ENCODE measurements around the gene SBF2. TPM values are rescaled to one million over a fixed set of nuclear protein-coding genes. Genes with fewer than 3 reads are reported as not detected.

SBF2 gene
- total and polyA plus RNA-seq, 9 of the 15 experiments (the other 6 are each of a cell fraction or from before 2014, with no cell fraction given): 0.80 to 9.5 (median 5.0) TPM

GRCh38 chr11:10072142-10072541 lies 221.9 kb downstream of the SBF2 start (continued):
- TF ChIP-seq ID3 (CRISPR knock-in tag; IDR thresholded peaks at IDR 0.05) (no peak), ID3 (tag; IDR thresholded peaks at IDR 0.05) (no peak), ARNT (IDR thresholded peaks at IDR 0.05) (no peak), MTA1 (IDR thresholded peaks at IDR 0.05; ENCODE audit: borderline replicate concordance) (no peak), POLR3G (IDR thresholded peaks at IDR 0.05; ENCODE audit: extremely low read depth, insufficient read length, insufficient replicate concordance) (no peak), FOXA1 (IDR thresholded peaks at IDR 0.05; ENCODE audit: borderline replicate concordance) (no peak), NCOA6 (IDR thresholded peaks at IDR 0.05) (no peak)

GRCh38 chr11:10067629-10068300 lies 226.3 kb downstream of the SBF2 start:
- H3K27ac ChIP-seq (ENCODE audit: extremely low read depth, low read depth, low read length): no peak overlapping the region
- H2AFZ ChIP-seq (ENCODE audit: low read depth, low read length): no peak overlapping the region
- H3K27me3 ChIP-seq (ENCODE audit: control insufficient read depth in 2 of 2, insufficient read depth in 2 of 2, low read length in 2 of 2): no peaks in the 10 kb centered on the region
- 4% methylated on average over 3 of the region's 3 CpGs for WGBS (ENCODE audit: insufficient coverage, low coverage, missing lambda C conversion rate)
- no peaks in the 10 kb centered on the region for H4K20me1 ChIP-seq (replicated peaks; ENCODE audit: control insufficient read depth, insufficient read depth, low read length)
- no peak overlapping the region for H3K9ac ChIP-seq (ENCODE audit: insufficient read depth in 1 of 2, low read depth in 2 of 2, low read length in 2 of 2)
- H3K36me3 ChIP-seq (ENCODE audit: control insufficient read depth, insufficient read depth, low read length): no peaks in the 10 kb centered on the region
- H3K79me2 ChIP-seq (ENCODE audit: control insufficient read depth, insufficient read depth, low read length): no peaks in the 10 kb centered on the region
- BruUV-seq (replicated peaks): no TSS peak
- DNase-seq (ENCODE audit: extremely low read depth in 1 of 4, low spot score in 3 of 4) (no peak), ATAC-seq (no peak), FAIRE-seq (no peak)
- no peaks in the 10 kb centered on the region for H3K9me3 ChIP-seq (replicated peaks; ENCODE audit: control insufficient read depth, insufficient read depth, low read depth, low read length)
- no peaks in the 10 kb centered on the region for H3K9me1 ChIP-seq (ENCODE audit: control insufficient read depth, insufficient read depth, low read length)
- H3K4me1 ChIP-seq (replicated peaks in 1 of 2; ENCODE audit: control insufficient read depth in 2 of 2, insufficient read depth in 2 of 2, low read length in 2 of 2): no peaks in the 10 kb centered on the region
- no peak overlapping the region for H3K4me3 ChIP-seq
- TF ChIP-seq KDM1A (IDR thresholded peaks at IDR 0.05) (no peak), ZNF143 (CRISPR knock-in tag; IDR thresholded peaks at IDR 0.05) (no peak), SRF (CRISPR knock-in tag; IDR thresholded peaks at IDR 0.05) (no peak), KLF16 (IDR thresholded peaks at IDR 0.05) (no peak), ZBTB8A (IDR thresholded peaks at IDR 0.05; ENCODE audit: partially characterized antibody) (no peak), SMARCE1 (IDR thresholded peaks at IDR 0.05) (no peak), SIRT6 (IDR thresholded peaks at IDR 0.05; ENCODE audit: low read depth, low read length) (no peak), JUNB (CRISPR knock-in tag; conservative IDR thresholded peaks at IDR 0.05) (no peak), TRIM25 (IDR thresholded peaks at IDR 0.05; ENCODE audit: borderline replicate concordance) (no peak), HNRNPH1 (optimal IDR thresholded peaks at IDR 0.05; ENCODE audit: low read depth, low read length) (no peak), EHMT2 (IDR thresholded peaks at IDR 0.05) (no peak), ZNF23 (CRISPR knock-in tag; IDR thresholded peaks at IDR 0.05) (no peak), MCM7 (IDR thresholded peaks at IDR 0.05) (no peak), TBL1XR1 (IDR thresholded peaks at IDR 0.05; ENCODE audit: low read length in 2 of 2) (no peak), ZBTB34 (CRISPR knock-in tag; IDR thresholded peaks at IDR 0.05) (no peak)
- in situ Hi-C loops (cut with MboI): no loop called here
- ChIA-PET POLR2A (interaction anchor here (0.6 to 1.1 kb wide), 2 partner anchors 9 to 309 kb away, joined by 3 to 4 read pairs; no protein-coding TSS in a partner anchor), CTCF (ENCODE audit: low intra/inter-chr PET ratio) (no interaction called here)
- H3K4me2 ChIP-seq (ENCODE audit: insufficient read depth, low read length): no peak overlapping the region
- intact Hi-C loops (cut with micrococcal nuclease): no loop called here
